Coronary artery (tissue), 2 donors: ENCODE data around the gene NUCB1.
"Not testable (repeated sequence)": the region's sequence is repeated elsewhere in the genome, so short reads cannot be mapped to it uniquely, and the experiment has no call there.

Experiments used
- DNase-seq: peaks from one replicate; pipeline ENCODE4 v3.0.0-alpha.2; 2017; ENCODE audit warnings: low spot score
- H3K27ac ChIP-seq, 2 donors: fragments of 200-600 bp; sonication (generic); one replicate each; pipeline ENCODE4 v1.5.1; 2016 to 2019
- H3K4me3 ChIP-seq: fragments of 200-600 bp; sonication (generic); 2 replicates; pipeline ENCODE4 v1.5.1; 2016; ENCODE audit warnings: mild to moderate bottlenecking, moderate library complexity
- CTCF ChIP-seq: fragments of 200-600 bp; sonication (generic); IDR thresholded peaks from one replicate; pipeline ENCODE4 v1.5.1; 2019; ENCODE audit warnings: antibody characterized with exemption

Gene NUCB1

GRCh38 chr19:48883726-48884125 is 16.4 kb upstream of the NUCB1 start:
- TF ChIP-seq CTCF = no peak
- Histone ChIP-seq H3K4me3 (no peak overlapping the region), H3K27ac (no peak overlapping the region)
- no peak for DNase-seq

GRCh38 chr19:48887861-48888612 is 12.1 kb upstream of the NUCB1 start:
- no peak overlapping the region for H3K27ac ChIP-seq
- no peak for DNase-seq
- TF ChIP-seq CTCF = no peak

GRCh38 chr19:48889496-48889895 is 10.6 kb upstream of the NUCB1 start:
- not testable (repeated sequence) for H3K27ac ChIP-seq, H3K4me3 ChIP-seq, DNase-seq

More at GRCh38 chr19:48887861-48888612, 12.1 kb upstream of the NUCB1 start:
- no peak overlapping the region for H3K4me3 ChIP-seq

GRCh38 chr19:48890551-48890950 is 9.6 kb upstream of the NUCB1 start:
- no peak for DNase-seq

GRCh38 chr19:48895226-48895625 is 4.9 kb upstream of the NUCB1 start:
- no peak overlapping the region for H3K27ac ChIP-seq
- no peak for TF ChIP-seq CTCF
- no peak overlapping the region for H3K4me3 ChIP-seq
- no peak for DNase-seq

More at GRCh38 chr19:48890551-48890950, 9.6 kb upstream of the NUCB1 start:
- Histone ChIP-seq H3K27ac (no peak overlapping the region), H3K4me3 (no peak overlapping the region)
- TF ChIP-seq CTCF = no peak

- peak overlapping the region in 1 of 2 donors; percentile 48 for H3K27ac ChIP-seq
- TF ChIP-seq CTCF = no peak
- peak overlapping the region; percentile 59 for H3K4me3 ChIP-seq
- DNase-seq = no peak
These were observed 3.9 kb upstream of the NUCB1 start for GRCh38 chr19:48896191-48896720.

GRCh38 chr19:48897181-48897580 is 2.9 kb upstream of the NUCB1 start:
- no peak overlapping the region for H3K4me3 ChIP-seq
- no peak for TF ChIP-seq CTCF
- H3K27ac ChIP-seq = no peak overlapping the region
- no peak for DNase-seq

- not testable (repeated sequence) for DNase-seq
- Histone ChIP-seq H3K4me3 (peak overlapping the region; percentile 78), H3K27ac (peak overlapping the region; percentile 80 to 86)
These were observed 744 bp upstream of the NUCB1 start for GRCh38 chr19:48899386-48899749.
